ENCODE data around the gene HNRNPA0. TPM values are rescaled to one million over a fixed set of nuclear protein-coding genes. Genes with fewer than 3 reads are reported as not detected.

HNRNPA0 gene
- 7.5 and 8.5 TPM in 2 replicates for total RNA-seq

GRCh38 chr5:137754188-137754960 is at the start of gene HNRNPA0:
HNRNPA0 (minus strand) TSS chr5:137754363; CDS start chr5:137754066, 297 bp downstream.

GRCh38 chr5:137735555-137736284 is 18.4 kb downstream of the HNRNPA0 start, which contains the start of gene KLHL3:
KLHL3 (minus strand) TSS chr5:137736089; CDS start chr5:137735646, 443 bp downstream.

Other genes starting within 250 kb of the HNRNPA0 start
- gene KLHL3, start 18.3 kb downstream of the HNRNPA0 start, total RNA-seq: 1.7 and 4.6 TPM in 2 replicates
- gene MYOT, start 113.5 kb upstream of the HNRNPA0 start, total RNA-seq: not detected in 2 replicates
- gene PKD2L2, start 135.1 kb upstream of the HNRNPA0 start, total RNA-seq: not detected in 2 replicates